Measurements from ENCODE around the gene CYP24A1. TPM values are rescaled to one million over a fixed set of nuclear protein-coding genes. Genes with fewer than 3 reads are reported as not detected.
A peak's percentile ranks its signal among the peaks of the same experiment; 100 is the strongest.

Gene CYP24A1
- total RNA-seq, 1 donor from 2014 or later: 8.7 TPM

DNA sequence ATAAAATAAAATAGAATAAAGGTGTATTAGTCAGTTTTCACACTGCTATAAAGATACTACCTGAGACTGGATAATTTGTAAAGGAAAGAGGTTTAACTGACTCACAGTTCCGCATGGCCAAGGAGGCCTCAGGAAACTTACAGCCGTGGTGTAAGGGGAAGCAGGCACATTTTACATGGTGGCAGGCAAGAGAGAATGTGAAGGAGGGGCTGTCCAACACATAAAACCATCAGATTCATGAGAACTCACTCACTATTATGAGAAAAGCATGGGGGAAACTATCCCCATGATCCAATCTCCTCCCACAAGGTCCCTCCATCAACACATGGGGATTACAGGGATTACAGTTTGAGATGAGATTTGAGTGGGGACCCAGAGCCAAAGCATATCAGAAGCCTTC, 62.3 kb downstream of the CYP24A1 start:
- Histone ChIP-seq H3K36me3 (ENCODE audit: control insufficient read depth, insufficient read depth, low read length) (no peaks in the 10 kb centered on the region), H3K4me3 (ENCODE audit: low read depth, low read length) (no peak overlapping the region), H3K27me3 (ENCODE audit: control insufficient read depth, insufficient read depth, low read length) (no peaks in the 10 kb centered on the region)
- FAIRE-seq: no peak
- TF ChIP-seq, protein P1, sequence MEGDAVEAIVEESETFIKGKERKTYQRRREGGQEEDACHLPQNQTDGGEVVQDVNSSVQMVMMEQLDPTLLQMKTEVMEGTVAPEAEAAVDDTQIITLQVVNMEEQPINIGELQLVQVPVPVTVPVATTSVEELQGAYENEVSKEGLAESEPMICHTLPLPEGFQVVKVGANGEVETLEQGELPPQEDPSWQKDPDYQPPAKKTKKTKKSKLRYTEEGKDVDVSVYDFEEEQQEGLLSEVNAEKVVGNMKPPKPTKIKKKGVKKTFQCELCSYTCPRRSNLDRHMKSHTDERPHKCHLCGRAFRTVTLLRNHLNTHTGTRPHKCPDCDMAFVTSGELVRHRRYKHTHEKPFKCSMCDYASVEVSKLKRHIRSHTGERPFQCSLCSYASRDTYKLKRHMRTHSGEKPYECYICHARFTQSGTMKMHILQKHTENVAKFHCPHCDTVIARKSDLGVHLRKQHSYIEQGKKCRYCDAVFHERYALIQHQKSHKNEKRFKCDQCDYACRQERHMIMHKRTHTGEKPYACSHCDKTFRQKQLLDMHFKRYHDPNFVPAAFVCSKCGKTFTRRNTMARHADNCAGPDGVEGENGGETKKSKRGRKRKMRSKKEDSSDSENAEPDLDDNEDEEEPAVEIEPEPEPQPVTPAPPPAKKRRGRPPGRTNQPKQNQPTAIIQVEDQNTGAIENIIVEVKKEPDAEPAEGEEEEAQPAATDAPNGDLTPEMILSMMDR (IDR thresholded peaks at IDR 0.05; ENCODE audit: insufficient read depth, low read length, severe bottlenecking): no peak
- no peak for DNase-seq (ENCODE audit: low read depth)

DNA sequence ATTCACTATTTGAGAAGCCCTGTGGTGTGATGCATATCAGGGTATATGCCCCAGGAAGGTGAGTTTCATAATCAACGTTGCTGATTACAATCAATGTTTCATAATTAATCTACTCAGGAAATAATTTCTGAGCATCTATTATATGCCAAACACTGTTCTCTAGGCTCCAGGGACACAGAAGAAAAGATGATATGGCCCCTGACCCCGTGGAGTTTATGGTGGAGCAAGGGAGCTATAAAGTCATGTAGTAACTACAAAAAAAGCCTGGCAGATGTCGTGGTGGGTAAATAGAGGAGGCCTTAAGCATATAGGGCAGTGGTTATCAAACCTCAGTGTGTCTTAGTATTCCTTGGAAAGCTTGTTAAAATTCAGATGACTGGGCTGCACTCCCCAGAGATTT, 63.3 kb downstream of the CYP24A1 start:
- Histone ChIP-seq H3K27me3 (ENCODE audit: control insufficient read depth, insufficient read depth, low read length) (no peaks in the 10 kb centered on the region), H3K4me3 (ENCODE audit: low read depth, low read length) (no peak overlapping the region), H3K36me3 (ENCODE audit: control insufficient read depth, insufficient read depth, low read length) (no peaks in the 10 kb centered on the region)
- FAIRE-seq (no peak), DNase-seq (ENCODE audit: low read depth) (no peak)
- TF ChIP-seq, protein P1 (IDR thresholded peaks at IDR 0.05; ENCODE audit: insufficient read depth, low read length, severe bottlenecking): no peak

DNA sequence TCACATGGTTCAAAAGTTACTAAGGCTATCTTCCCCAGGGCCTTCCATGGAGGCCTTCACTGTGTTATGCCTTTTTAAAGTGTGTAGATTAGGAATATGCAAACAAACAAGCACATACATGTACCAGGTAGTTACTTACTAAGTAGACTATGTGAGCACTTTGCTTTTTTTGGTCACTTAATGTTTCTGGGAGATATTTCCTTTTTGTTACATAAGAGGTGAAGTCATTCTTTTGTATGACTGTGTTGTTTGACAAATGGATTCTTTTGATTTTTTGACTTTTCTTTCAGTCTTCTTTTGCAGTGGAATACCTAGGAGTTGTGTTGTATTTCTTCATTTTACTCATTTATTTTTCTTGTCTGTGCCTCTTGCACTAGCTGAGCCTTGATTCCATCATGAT, 63.7 kb downstream of the CYP24A1 start:
- H3K36me3 ChIP-seq (ENCODE audit: control insufficient read depth, insufficient read depth, low read length): no peaks in the 10 kb centered on the region
- DNase-seq (ENCODE audit: low read depth) (peak; percentile 95), FAIRE-seq (no peak)

DNA sequence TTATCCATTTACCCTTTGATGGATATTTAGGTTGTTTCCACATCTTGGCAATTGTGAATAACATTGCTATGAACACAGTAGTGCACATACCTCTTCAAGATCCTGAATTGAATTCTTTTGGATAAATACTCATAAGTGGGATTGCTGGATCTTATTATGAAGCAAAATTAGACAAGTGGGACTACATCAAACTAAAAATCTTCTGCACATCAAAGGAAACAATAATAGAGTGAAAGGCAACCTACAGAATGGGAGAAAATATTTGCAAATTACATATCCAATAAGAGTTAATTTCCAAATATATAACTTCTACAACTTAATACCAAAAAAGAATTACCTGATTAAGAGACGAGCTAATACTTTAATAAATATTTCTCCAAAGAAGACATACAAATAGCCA, 65.0 kb downstream of the CYP24A1 start:
- TF ChIP-seq, protein P1 (IDR thresholded peaks at IDR 0.05; ENCODE audit: insufficient read depth, low read length, severe bottlenecking): no peak
- no peaks in the 10 kb centered on the region for H3K27me3 ChIP-seq (ENCODE audit: control insufficient read depth, insufficient read depth, low read length)
- FAIRE-seq (no peak), DNase-seq (ENCODE audit: low read depth) (no peak)
- H3K4me3 ChIP-seq (ENCODE audit: low read depth, low read length): no peak overlapping the region
- H3K36me3 ChIP-seq (ENCODE audit: control insufficient read depth, insufficient read depth, low read length): no peaks in the 10 kb centered on the region

More for the DNA sequence above, 63.7 kb downstream of the CYP24A1 start:
- H3K4me3 ChIP-seq (ENCODE audit: low read depth, low read length): no peak overlapping the region
- no peaks in the 10 kb centered on the region for H3K27me3 ChIP-seq (ENCODE audit: control insufficient read depth, insufficient read depth, low read length)
- TF ChIP-seq, protein P1 (IDR thresholded peaks at IDR 0.05; ENCODE audit: insufficient read depth, low read length, severe bottlenecking): no peak

DNA sequence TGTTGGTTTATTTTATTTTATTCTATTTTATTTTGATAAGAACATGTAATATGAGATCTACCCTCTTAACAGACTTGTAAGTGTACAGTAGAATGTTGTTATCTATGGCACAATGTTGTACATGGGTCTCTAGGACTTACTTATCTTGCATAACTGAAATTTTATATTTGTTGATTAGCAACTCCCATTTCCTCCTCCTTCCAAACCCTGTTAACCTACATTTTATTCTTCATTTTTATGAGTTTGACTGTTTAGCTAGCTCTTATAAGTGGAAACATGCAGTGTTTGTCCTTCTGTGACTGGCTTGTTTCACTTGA, 65.5 kb downstream of the CYP24A1 start:
- TF ChIP-seq, protein P1 (IDR thresholded peaks at IDR 0.05; ENCODE audit: insufficient read depth, low read length, severe bottlenecking): no peak
- Histone ChIP-seq H3K27me3 (ENCODE audit: control insufficient read depth, insufficient read depth, low read length) (no peaks in the 10 kb centered on the region), H3K36me3 (ENCODE audit: control insufficient read depth, insufficient read depth, low read length) (no peaks in the 10 kb centered on the region), H3K4me3 (ENCODE audit: low read depth, low read length) (no peak overlapping the region)
- DNase-seq (ENCODE audit: low read depth) (no peak), FAIRE-seq (no peak)

DNA sequence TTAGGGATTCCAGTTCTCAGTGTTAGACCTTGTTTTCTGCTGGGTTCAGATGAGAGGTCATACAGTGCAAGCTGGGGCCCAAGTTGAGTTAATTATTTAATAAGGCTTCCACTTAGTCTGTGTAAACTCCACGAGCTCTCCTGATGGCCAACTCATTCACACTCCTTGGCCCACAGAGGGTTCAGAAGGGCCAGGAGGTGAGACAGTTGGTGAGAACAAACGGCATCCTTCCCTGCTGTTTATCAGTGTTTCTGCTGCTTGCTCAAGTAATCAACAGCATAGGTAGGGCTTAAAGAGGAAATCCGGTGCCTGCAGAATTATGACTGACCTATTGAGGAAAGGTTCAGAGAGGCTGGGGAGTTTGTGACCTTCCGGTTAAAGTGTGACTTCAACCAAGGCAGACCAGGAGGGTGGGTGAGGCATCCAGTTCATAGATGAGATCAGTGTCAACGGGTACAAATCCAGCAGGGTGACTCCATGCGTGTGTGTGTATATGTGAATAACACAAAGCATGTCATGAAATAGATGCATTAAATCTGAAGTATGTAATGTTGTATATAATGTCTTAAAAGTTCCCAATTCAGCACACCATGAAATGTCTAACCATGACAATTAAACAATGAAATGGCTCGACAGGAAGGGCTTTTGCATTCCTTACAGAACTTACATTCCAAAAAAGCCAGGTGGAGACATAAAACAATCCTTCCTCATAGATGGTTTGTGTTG, 66.0 kb downstream of the CYP24A1 start:
- no peak overlapping the region for H3K4me3 ChIP-seq (ENCODE audit: low read depth, low read length)
- no peaks in the 10 kb centered on the region for H3K27me3 ChIP-seq (ENCODE audit: control insufficient read depth, insufficient read depth, low read length)
- TF ChIP-seq, protein P1 (IDR thresholded peaks at IDR 0.05; ENCODE audit: insufficient read depth, low read length, severe bottlenecking): no peak
- DNase-seq (ENCODE audit: low read depth) (peak; percentile 70), FAIRE-seq (no peak)
- no peaks in the 10 kb centered on the region for H3K36me3 ChIP-seq (ENCODE audit: control insufficient read depth, insufficient read depth, low read length)
